ENCODE data around the gene PTPN18. TPM values are rescaled to one million over a fixed set of nuclear protein-coding genes. Genes with fewer than 3 reads are reported as not detected.
"Not testable (repeated sequence)": the region's sequence is repeated elsewhere in the genome, so short reads cannot be mapped to it uniquely, and the experiment has no call there.

The PTPN18 gene
- total RNA-seq, 2 donors from 2014 or later = 48.8 to 50.7 TPM

GRCh38 chr2:130406280-130406679 lies 50.4 kb downstream of the PTPN18 start:
- not testable (repeated sequence) for H3K27ac Mint-ChIP-seq; H3K4me3 Mint-ChIP-seq; ATAC-seq (replicated peaks in 1 of 2); H3K36me3 Mint-ChIP-seq (ENCODE audit: insufficient read depth in 2 of 2); H3K27me3 Mint-ChIP-seq (ENCODE audit: low read depth); DNase-seq; H3K4me1 Mint-ChIP-seq (ENCODE audit: low read depth); H3K9me3 Mint-ChIP-seq

DNA sequence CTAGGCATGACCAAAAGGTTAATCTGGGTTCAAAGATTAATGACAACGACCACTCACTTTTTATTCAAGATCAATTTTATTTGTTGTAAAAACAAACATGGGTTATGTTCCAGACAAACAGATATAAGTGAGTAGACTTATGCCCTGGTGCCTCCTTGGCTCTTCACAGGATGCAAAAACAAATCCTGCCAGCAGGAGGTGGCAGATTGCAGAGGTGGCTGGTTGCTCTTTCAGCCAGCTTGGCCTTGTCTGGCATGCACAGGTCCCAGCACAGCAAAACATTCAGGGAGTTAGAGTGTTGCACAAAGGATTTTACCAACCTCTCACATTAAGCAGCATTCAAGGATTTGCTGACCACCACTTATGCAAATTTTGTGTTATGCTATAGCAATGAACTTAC lies 60.8 kb downstream of the PTPN18 start:
- H3K4me3 Mint-ChIP-seq; H3K27ac Mint-ChIP-seq; ATAC-seq (replicated peaks in 1 of 2); H3K9me3 Mint-ChIP-seq; H3K36me3 Mint-ChIP-seq (ENCODE audit: insufficient read depth in 2 of 2); H3K27me3 Mint-ChIP-seq (ENCODE audit: low read depth); H3K4me1 Mint-ChIP-seq (ENCODE audit: low read depth): not testable (repeated sequence)
- peak; percentile 32 to 44 for DNase-seq

- H3K9me3 Mint-ChIP-seq; H3K27me3 Mint-ChIP-seq (ENCODE audit: low read depth); H3K27ac Mint-ChIP-seq; H3K4me1 Mint-ChIP-seq (ENCODE audit: low read depth); DNase-seq; H3K4me3 Mint-ChIP-seq; H3K36me3 Mint-ChIP-seq (ENCODE audit: insufficient read depth in 2 of 2); ATAC-seq (replicated peaks in 1 of 2): not testable (repeated sequence)
Observed at GRCh38 chr2:130418845-130419244, 63.0 kb downstream of the PTPN18 start.

Other genes starting within 250 kb of the PTPN18 start
- not detected for gene POTEF, start 226.8 kb upstream of the PTPN18 start, total RNA-seq
- gene CCDC74B, start 210.9 kb upstream of the PTPN18 start, total RNA-seq = 1 to 10 TPM in 1 of 2 donors, under 1 TPM in 1; 0.99 to 2.2 TPM
- 10 to 100 TPM; 68.1 to 78.8 TPM for gene SMPD4, start 174.5 kb upstream of the PTPN18 start, total RNA-seq
- gene MZT2B, start 173.8 kb upstream of the PTPN18 start, total RNA-seq = 100 to 1,000 TPM; 324 to 329 TPM
- not detected for gene TUBA3E, start 157.6 kb upstream of the PTPN18 start, total RNA-seq
- 10 to 100 TPM; 77.4 to 95.4 TPM for gene IMP4, start 13.2 kb upstream of the PTPN18 start, total RNA-seq
- not detected for gene POTEI, start 153.3 kb downstream of the PTPN18 start, total RNA-seq
- gene CFC1B, start 165.2 kb downstream of the PTPN18 start, total RNA-seq = not detected
- not detected for gene CFC1, start 243.5 kb downstream of the PTPN18 start, total RNA-seq